Right kidney (tissue), 1 donor: ENCODE data around the gene KLRC4.
"Not testable (repeated sequence)": the region's sequence is repeated elsewhere in the genome, so short reads cannot be mapped to it uniquely, and the experiment has no call there.

Experiments used
- DNase-seq: peaks from one replicate; pipeline ENCODE4 v3.0.0-alpha.2; 2016

KLRC4 gene

GRCh38 chr12:10368206-10369171 lies 41.1 kb downstream of the KLRC4 start:
- peak; percentile 15 for DNase-seq

DNA sequence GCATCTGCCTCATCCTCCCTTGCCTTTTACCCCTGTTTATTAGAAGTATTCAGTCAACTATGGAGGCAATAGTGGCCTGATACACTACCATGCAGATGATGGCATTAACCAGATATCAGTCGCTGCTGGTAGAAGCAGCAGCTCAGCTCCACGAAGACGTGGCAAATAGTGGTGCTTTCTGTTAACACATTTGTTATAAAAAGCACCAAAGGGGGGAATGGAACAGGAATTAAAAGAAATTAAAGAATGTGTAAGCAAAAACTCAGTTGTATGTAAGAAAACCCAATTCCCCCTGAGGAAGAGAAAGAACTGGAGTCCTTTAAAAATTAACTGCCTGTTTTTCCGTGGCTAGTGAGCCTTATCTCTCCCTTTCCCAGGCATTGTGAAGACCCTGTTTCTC lies 41.8 kb downstream of the KLRC4 start:
- not testable (repeated sequence) for DNase-seq

GRCh38 chr12:10366875-10367274 lies 42.7 kb downstream of the KLRC4 start:
- no peak for DNase-seq

- peak; percentile 62 for DNase-seq
Observed at GRCh38 chr12:10365696-10366405, 43.7 kb downstream of the KLRC4 start.

DNA sequence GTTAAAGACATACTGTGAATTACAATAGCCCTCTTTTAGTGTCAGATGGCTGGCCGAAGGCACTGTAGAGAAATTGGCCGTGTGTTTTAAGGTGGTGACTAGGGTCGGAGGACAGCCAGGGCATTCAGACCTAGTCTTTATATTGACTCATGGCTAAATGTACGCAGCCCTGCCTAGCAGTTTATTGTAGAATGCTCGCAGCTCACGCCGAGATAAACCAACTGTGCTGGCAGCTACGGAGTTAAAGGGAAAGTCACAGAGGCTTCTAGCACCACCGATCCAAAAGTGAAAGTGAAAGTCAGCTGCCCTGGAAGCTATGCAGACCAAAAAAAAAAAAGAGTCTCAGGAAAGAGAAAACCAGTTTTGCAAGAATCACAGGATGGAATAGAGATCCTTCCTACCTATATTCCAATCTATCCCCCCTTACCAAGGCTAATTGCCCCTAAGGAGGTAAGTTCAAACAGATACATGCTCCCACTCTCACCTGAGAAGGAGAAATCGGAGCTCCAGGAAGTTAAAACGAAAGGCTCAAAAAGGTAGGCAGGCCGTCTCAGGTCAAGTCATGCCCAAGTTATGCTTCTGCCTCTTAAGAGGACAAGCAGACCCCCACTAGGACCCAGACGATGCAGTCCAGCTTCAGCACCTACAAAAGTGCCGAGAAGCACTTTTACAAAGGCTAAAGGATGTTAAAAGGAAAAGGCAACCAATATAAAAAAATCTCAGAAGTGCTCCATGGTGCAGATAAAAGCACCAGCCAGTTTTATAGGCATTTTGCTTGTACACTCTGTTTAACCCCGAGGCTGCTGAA lies 44.5 kb downstream of the KLRC4 start:
- DNase-seq, result peak; percentile 85

DNA sequence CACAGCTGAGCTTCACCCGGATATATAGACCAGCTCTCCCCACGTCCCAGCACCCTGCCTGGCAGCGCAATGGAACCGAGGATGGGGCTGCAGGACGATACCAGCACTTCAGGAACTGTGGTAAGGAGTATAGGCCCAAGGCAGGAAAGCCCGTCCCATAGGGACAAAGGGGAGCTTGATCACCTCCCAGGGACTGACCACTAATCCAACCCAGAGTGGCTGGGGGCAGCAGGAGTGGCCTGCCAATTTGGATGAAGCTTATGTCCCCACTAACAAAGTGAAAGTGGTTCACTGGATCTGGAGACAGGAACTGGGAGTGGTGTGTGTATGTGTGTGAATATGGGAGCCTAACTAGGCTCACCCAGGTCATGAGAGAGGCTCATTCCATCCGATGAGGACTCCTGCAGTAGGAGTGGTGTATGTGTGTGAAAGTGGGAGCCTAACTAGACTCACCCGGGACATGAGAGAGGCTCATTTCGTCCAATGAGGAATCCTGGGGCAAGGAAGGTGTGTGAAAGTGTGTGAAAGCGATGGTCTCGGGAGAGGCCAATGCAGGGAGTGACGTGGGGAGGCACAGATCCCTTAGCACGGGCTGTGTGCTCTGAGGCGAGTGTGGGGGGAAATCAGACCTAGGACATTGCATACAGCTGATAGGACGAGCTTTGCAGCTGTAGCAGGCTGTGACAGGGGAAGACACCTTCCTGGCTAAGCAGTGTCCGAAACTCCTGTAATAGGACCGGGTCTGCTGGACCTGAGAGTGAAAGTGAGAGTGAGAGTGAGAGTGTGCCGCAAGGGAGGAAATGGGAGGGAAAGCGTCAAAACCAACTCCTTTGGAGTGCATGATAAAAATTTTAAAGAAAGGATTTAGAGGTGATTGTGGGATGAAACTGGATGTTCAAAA lies 45.4 kb downstream of the KLRC4 start:
- peak; percentile 89 for DNase-seq

DNA sequence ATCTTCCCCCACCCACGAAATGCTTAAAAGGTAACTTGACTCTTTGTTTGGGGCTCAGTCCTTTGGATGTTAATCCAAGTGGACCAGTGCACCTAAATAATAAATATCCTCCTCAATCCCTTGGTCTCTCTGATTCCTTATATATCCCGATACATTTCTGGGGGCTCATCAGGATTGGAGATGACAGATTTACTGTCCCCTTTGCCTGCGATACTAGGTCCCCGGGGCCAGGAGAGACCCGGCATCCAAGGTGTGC lies 46.0 kb downstream of the KLRC4 start:
- DNase-seq, result no peak

DNA sequence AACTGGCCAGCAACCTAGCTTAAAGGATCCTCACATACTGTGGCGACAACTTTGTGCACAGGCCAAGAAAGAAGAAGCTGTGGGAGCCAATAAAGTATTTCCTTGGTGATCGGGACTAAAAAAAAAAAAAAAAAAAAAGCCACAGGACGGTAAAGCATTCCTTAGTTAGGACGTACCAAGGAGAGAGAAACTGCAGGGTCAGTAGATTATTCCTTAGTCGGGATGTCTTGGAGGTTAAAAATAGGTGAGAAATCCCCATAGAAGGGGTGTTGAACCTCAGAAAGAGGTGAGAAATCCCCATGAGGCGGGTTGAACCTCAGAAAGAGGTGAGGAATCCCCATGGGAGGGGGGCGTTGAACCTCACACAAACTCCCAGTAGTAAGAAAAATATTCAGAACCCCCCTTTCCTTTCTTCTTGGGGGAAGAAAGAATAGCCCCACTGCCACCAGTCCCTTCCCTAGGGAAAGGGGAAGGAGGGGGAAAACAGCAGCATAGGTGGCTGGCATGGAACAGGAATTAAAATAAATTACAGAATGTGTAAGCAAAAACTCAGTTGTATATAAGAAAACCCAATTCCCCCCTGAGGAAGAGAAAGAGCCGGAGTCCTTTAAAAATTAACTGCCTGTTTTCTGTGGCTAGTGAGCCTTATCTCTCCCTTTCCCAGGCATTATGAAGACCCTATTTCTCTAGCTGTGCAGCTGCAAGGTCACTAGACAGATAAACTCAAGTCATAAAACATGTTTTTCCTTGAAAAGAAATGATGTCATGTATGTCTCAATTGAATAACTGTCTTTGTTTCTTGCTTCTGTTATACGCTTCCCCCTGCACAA lies 46.5 kb downstream of the KLRC4 start:
- peak; percentile 70 for DNase-seq

DNA sequence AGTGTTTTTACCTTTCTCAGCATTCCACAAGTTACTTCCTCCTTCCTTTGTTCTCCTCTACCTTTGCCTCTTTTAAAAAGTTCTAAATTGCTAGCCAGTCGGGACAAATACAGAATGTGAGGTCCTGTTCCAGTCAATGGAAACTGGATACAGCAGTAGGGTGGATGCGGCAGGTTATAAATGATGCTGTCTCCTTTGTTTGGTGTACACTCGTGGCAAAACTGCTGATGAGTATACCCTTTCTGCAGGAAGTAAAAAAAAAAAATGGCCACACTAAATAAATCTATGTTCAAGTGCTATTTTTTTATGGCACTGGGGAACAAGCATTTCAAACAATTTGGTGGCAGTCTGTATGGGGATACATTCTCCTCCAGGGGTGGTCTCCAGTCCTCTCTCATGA lies 47.2 kb downstream of the KLRC4 start:
- peak; percentile 45 for DNase-seq

GRCh38 chr12:10361622-10362021 lies 47.9 kb downstream of the KLRC4 start:
- DNase-seq, result no peak

- DNase-seq, result no peak
Observed at GRCh38 chr12:10361084-10361483, 48.5 kb downstream of the KLRC4 start.

DNA sequence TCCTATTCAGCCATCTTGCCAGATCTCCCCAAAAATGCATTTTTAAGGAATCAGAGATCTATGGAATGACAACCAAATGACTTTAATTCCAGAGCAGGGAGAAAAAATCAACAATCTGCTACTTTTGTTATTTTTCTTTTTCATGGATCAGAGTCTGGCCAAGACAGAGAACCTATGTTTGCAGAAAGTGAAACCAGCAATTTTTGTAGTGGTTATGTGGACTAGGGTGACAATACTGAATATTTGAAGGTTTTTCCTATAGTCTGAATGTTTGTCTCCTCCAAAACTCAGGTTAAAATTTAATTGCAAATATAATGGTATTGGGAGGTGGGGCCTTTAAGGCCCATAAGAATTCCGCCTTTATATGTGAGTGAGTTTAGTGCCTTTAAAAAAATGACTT lies 50.6 kb downstream of the KLRC4 start:
- DNase-seq, result no peak

- no peak for DNase-seq
Observed at GRCh38 chr12:10358131-10358530, 51.4 kb downstream of the KLRC4 start.
